ENCODE results near the gene ASAP3.

GRCh38 chr1:23453455-23454000 is 30.5 kb downstream of the ASAP3 start:
- TF ChIP-seq CTCF (IDR thresholded peaks at IDR 0.05) (no peak), POLR2A (IDR thresholded peaks at IDR 0.05) (no peak)
